ENCODE results near the gene RGS19.

RGS19 gene

DNA sequence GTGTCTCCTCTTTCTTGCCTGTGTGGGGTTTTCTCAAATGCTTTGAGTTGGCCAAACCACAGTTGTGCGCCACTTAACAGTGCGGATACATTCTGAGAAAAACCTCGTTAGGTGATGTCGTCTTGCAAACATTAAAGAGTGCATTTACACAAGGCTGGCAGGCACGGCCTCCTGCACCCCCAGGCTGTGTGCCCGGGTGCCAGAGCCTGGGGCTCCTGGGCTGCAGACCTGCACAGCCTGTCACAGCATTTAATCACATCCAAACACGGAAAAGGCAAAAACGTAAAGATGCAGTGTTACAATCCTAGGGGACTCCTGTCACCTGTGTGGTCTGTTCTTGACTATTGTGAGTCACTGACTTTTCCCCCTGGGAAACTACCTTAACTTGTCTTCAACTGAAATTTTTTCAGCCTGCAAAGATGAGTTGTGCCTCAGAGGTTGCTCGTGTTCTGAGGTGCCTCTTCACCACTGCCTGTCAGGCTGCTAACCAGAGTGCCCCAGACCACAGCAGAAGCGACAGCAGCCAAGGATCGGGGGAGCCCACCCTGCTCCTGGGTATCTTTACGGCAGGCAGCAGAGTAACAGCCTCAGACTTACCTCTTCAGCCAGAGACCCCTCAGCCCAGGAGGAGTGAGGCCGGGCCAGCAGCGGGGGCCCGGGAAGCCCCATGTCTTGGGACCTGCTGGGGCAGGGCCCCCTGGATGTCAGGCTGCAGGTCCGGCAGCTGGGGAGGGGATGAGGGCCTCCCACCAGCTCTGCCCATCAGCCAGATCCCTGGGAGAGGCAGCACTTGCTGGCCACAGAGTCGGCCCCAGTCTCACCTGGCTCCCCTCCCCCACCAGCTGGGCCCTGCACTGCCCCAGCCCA is 44.0 kb downstream of the RGS19 start:
- DNase-seq = no peak

DNA sequence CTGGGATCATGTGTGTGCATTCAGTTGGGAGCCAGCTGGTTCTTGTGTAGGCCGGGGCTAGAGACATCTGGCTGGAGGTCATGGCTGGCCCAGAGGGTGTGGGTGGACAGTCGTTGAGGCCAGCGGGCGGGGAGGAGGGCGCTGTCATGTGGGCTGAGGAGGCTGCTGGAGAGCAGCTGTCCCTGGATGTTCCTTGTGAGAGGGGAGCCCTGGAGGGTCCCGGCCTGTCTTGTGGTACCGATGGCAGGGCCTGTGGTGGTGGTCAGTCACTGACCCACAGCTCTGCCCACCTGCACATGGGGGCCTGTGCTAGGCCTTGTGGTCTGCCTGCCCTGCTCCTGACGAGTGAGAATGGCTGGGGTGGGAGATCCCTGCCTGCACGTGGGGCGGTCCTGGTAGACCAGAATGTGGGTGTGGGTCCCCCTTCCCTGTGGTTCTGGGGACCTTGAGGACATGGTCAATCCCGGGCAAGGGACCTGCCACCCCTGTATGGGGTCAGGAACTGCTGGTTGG is 45.3 kb downstream of the RGS19 start:
- no peak for DNase-seq

DNA sequence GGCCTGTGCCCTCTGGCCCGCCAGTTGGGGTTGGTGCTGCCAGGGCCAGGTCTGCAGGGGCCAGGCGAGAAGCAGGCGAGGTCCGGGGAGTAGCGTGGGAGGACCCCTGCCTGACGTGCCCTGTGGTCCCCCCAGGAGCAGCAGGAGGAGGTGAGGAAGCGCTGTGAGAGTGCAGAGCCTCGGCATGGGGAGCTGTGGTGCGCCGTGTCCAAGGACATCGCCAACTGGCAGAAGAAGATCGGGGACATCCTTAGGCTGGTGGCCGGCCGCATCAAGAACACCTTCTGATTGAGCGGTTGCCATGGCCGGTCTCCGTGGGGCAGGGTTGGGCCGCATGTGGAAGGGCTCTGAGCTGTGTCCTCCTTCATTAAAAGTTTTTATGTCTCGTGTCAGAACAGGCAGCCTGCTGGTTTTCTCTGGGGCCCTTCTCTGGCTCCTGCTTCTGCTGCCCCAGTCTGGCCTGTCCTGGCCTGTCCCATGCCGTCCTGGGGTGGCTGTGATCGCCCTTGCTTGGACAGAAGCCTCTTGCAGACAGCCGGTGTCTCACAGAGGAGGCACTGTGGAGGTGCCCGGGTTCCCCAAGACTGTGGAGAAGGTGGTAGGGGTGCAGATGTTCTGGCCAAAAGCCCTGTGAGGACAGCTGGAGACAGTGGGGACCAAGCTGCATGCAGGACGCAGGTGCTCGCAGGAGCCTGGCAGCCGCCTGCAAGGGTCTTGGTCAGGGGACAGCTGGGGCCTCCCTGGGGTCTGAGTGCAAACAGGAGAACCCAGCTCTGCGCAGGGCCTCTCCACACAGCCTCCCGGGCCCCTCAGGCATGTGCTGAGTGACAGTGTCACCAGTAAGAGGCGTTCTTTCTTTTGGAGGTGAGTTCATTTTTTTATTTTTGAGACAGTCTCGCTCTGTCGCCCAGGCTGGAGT is 46.4 kb downstream of the RGS19 start:
- DNase-seq = no peak

DNA sequence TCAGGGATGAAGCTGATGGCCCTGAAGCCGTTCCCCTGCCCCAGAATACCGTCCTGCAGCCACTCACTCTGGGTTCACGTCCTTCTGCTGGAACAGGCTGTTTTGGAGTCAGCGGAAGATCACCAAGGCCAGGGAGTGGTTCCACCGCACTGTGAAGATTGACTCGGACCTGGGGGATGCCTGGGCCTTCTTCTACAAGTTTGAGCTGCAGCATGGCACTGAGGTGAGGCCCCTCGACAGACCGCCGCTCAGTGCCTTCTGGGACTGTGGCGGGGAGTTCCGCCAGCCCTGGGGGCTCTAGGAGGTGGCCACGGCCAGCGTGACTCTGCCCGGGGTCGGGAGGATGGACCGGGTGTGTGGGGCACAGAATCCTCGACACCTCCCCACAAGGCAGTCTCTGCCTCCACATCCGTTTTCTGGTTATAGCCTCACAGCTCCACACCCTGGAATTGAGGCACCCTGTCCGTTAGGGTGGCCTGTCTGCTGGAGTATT is 47.5 kb downstream of the RGS19 start:
- no peak for DNase-seq

DNA sequence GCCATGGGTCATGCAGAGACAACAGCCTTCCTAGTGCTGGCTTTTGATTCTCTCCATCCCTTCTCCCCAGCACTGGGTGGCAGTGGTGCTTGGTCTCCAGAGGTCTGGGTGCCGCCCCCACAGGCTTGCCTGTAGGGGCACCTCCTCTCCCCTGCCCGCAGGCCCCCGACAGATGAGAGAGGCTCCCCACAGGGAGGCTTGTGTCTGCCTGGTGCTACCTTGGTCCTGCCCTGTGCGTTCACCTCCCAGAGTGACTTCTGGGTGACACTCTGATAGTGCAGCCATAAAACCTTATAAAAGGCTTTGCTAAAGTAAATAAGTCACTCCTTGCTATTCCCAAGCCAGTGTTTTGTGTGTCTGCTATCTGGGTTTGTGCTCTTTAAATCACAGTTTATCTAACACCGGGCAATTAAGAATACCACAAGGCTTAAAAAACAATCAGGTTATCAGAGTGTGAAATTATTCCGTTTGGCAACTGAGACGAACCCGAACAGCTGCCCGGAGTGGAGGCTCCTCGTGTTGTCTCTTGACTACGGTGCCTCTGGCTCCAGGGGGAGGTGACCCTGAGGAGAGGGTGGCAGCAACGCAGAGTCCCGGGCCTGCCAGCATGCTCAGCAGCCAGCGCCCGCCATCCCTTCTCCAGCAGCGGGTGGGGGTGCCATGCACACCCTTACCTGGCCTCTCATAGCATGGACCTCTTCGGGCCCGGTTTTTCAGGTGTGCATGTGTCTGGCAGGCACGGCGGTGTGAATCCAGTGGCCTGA is 48.8 kb downstream of the RGS19 start:
- no peak for DNase-seq

DNA sequence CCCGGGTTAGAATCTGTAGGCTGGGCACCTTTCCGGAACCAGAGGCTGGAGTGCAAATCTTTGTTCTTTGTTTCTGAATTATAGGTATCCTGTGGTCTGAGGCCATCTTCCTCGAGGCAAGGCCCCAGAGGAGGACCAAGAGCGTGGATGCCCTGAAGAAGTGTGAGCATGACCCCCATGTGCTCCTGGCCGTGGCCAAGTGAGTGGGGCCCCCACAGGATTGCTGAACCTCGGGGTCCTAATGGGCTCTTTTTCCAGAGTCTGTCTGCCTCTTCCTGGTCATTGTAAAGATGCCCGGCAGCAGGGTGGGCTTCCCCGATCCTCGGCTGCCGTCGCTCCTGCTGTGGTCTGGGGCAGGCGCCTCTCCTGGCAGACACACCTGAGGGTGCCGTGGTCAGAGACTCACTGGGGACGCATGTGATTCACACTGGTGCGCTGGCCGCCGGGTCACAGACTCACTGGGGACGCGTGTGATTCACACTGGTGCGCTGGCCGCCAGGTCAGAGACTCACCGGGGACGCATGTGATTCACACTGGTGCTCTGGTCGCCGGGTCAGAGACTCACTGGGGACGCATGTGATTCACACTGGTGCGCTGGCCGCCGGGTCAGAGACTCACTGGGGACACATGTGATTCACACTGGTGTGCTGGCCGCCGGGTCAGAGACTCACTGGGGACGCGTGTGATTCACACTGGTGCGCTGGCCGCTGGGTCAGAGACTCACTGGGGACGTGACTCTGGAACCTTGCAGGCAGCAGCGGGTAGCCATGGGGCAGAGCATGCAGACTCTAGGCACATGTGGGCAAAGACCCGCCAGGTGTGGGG is 49.8 kb downstream of the RGS19 start:
- DNase-seq = no peak

DNA sequence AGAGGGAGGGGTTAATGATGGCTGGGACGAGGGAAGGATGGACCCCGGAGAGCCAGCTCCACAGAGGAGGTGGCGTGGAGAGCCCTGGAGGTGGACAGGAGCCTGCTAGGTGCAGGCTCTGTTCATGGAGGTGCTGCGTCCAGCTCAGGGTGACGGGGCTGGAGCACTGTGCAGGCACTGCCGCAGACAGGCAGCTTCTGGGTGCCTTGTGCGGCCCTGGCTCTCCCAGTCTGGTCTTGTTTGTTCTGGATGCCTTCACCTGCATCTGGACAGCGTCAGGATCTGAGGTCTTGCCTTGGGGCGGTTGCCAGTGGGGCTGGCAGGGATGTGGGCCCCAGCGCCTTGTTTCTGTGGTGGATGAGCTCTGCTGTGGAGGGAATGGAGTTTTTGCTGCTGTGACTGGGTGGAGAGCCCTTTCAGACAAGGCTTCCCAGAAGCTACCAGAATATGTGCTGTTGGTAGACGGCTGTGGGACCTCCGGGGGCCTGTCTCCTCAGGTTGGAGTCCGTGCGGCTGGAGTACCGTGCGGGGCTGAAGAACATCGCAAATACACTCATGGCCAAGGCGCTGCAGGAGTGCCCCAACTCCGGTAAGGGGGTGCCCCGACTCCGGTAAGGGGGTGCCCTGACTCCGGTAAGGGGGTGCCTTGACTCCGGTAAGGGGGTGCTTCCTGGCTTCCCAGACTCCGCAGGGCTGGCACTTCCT is 51.2 kb downstream of the RGS19 start:
- no peak for DNase-seq

DNA sequence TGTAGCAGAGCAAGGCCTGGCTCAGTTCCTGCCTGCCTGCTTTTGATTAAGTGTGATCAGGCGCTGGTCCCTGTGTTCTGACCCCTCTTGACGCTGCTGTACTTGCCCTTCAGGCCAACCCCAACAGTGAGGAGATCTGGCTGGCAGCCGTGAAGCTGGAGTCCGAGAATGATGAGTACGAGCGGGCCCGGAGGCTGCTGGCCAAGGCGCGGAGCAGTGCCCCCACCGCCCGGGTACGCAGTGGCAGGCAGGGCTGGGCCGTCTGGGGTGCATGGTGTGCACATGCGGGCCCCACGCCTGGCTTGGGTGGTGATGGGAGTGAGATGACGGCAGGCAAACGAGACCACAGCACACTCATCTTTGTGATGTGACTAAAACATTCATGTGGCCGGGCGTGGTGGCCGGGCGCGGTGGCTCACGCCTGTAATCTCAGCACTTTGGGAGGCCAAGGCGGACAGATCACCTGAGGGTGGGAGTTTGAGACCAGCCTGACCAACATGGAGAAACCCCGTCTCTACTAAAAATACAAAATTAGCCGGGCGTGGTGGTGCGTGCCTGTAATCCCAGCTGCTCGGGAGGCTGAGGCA is 53.4 kb downstream of the RGS19 start:
- no peak for DNase-seq

DNA sequence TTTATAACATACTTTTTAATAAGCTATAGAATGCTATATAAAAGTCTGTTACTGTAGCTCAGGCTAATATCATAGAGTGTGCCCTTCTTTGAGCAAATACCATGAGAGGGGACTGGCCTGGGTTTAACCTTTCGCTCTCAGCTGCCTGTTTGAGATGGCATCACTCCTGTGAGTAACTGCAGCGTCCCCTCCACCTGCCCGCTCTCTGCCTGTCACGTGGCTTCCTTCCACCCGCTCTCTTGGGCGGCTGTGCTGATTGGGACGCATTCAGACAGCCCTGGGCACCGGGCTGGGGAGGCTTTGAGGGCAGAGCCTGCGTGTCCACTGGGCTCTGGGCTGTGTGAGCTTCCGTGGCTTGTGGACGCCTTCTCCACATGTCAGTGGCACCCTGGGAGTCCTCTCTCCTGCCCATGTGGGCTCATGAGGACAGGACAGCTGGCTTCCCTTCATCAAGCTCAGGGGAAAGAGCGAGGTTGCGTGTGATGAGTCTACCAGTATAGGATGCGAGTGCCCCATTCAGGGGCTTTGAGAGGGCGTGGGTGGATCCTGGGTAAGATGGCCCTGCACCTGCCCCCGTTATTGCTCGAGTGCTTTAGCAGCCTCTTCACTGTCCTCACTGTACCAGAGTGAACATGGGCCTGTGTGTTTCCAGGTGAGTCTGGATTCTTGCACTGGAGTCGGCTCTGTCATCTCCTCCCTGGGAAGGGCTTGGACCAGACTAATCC is 54.1 kb downstream of the RGS19 start:
- DNase-seq = no peak

DNA sequence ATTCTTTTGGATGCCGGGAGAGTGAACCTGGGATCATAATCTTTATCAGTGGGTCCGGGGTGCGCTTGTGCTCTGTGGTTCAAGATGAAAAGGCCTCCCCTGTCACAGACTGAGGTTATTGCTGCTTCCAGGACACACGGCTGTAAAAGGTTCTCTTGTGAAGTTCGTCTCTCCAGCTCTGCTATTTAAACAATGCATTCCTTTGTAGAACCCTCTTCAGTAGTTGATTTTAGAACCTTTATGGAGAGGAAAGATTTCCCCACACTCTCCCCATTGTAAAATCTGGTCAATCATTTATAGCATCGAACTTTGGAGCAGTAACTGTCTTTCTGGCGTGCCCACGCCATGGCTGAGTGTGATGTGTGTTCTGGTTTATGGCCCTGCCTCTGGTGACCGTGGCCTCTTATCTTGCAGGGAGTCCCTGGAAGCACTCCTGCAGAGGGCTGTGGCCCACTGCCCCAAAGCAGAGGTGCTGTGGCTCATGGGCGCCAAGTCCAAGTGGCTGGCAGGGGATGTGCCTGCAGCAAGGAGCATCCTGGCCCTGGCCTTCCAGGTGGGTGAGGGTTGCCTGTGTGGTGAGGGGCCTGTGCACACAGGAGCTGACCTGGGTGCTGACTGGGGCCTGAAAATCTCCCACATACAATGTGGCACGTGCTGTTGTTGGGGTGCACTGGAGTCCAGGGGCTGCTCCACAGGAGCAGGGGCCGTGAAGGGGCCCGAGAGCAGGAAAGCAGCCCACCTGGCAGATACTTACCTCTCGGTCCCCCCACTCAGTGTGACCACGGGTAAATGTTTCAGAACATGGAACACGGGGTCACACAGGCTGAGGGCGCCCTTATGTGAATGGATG is 55.0 kb downstream of the RGS19 start:
- DNase-seq = no peak

DNA sequence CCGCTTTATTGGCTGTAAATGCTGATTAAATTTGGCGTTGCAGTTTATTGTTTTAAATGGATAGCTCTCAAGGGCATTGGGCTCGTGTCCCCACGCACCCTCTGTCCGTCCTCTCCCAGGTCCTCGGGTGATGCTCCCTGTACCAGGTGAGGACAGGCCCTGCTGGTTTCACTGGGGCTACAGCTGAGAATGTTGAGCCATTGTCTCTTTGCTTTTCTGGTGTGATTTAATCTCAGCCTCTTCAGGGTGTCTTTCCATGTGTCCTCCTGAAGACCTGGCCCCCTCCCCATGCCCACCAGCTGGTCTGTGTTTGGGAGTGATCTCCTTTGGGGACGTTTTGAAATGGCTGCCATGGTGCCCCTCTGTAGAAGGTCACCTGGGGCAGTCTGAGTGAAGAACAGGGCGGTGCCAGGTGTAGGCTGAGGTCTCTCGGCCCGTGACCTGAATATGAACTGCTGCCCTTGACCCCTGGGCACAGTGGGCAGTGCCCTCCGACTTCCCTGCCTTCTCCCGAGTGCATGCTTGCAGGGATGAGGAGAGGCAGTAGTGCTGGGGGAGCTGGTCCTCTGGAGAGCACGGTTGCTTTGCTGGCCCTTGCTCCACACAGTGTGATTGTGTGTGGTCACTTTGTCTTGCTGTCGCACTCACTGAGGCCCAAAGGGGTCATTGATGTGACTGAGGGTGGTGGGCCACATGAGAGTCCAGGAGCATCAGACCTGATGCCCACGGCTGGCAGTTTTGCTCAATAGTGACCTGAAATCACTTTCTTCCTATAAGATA is 55.8 kb downstream of the RGS19 start:
- no peak for DNase-seq

Data from right kidney (tissue), 1 donor.